Stimulated activated naive CD8-positive, alpha-beta T cell treated with anti-CD3 and anti-CD28 coated beads, Interleukin-15, Interleukin-2, amounts not matched to agents 100 ng/mL and 50 ng/mL, for 24 hours (primary cell): ENCODE measurements around the gene CIB2.
A peak's percentile ranks its signal among the peaks of the same experiment; 100 is the strongest.

Experiments used
- H3K27ac Mint-ChIP-seq: one replicate; pipeline ENCODE4 v1.8.0; 2021; ENCODE audit warnings: mild to moderate bottlenecking, mixed read lengths
- H3K27me3 Mint-ChIP-seq: one replicate; pipeline ENCODE4 v1.8.0; 2021; ENCODE audit warnings: mixed read lengths
- H3K36me3 Mint-ChIP-seq: one replicate; pipeline ENCODE4 v1.8.0; 2021; ENCODE audit warnings: low read depth, mixed read lengths
- H3K4me1 Mint-ChIP-seq: one replicate; pipeline ENCODE4 v1.8.0; 2021; ENCODE audit warnings: low read depth, mixed read lengths
- H3K4me3 Mint-ChIP-seq: one replicate; pipeline ENCODE4 v1.8.0; 2021; ENCODE audit warnings: mild to moderate bottlenecking, mixed read lengths
- H3K9me3 Mint-ChIP-seq: one replicate; pipeline ENCODE4 v1.8.0; 2021; ENCODE audit warnings: mixed read lengths

CIB2 gene

GRCh38 chr15:78073046-78073787 lies 58.0 kb downstream of the CIB2 start:
- peaks cover 50% of the 10 kb centered on the region for H3K4me1 Mint-ChIP-seq
- peak overlapping the region; percentile 6 for H3K4me3 Mint-ChIP-seq
- peaks cover 4% of the 10 kb centered on the region for H3K36me3 Mint-ChIP-seq
- no peaks in the 10 kb centered on the region for H3K9me3 Mint-ChIP-seq
- no peaks in the 10 kb centered on the region for H3K27me3 Mint-ChIP-seq
- H3K27ac Mint-ChIP-seq = peak overlapping the region; percentile 58

GRCh38 chr15:78072080-78072892 lies 59.0 kb downstream of the CIB2 start:
- Mint-ChIP-seq H3K4me3 (peak overlapping the region; percentile 6), H3K9me3 (no peaks in the 10 kb centered on the region), H3K4me1 (peaks cover 46% of the 10 kb centered on the region), H3K27me3 (no peaks in the 10 kb centered on the region), H3K36me3 (peaks cover 4% of the 10 kb centered on the region), H3K27ac (peak overlapping the region; percentile 58)

GRCh38 chr15:78071383-78071782 lies 59.9 kb downstream of the CIB2 start:
- H3K27ac Mint-ChIP-seq = no peak overlapping the region
- H3K36me3 Mint-ChIP-seq = peaks cover 4% of the 10 kb centered on the region
- no peaks in the 10 kb centered on the region for H3K9me3 Mint-ChIP-seq
- H3K4me1 Mint-ChIP-seq = peaks cover 46% of the 10 kb centered on the region
- no peaks in the 10 kb centered on the region for H3K27me3 Mint-ChIP-seq
- H3K4me3 Mint-ChIP-seq = no peak overlapping the region

GRCh38 chr15:78070049-78070700 lies 61.1 kb downstream of the CIB2 start:
- H3K36me3 Mint-ChIP-seq = peaks cover 8% of the 10 kb centered on the region
- peaks cover 36% of the 10 kb centered on the region for H3K4me1 Mint-ChIP-seq
- H3K4me3 Mint-ChIP-seq = peak overlapping the region; percentile 77
- H3K9me3 Mint-ChIP-seq = no peaks in the 10 kb centered on the region
- H3K27me3 Mint-ChIP-seq = no peaks in the 10 kb centered on the region
- H3K27ac Mint-ChIP-seq = no peak overlapping the region

- H3K27me3 Mint-ChIP-seq = no peaks in the 10 kb centered on the region
- H3K36me3 Mint-ChIP-seq = peaks cover 8% of the 10 kb centered on the region
- H3K4me1 Mint-ChIP-seq = peaks cover 32% of the 10 kb centered on the region
- H3K4me3 Mint-ChIP-seq = peak overlapping the region; percentile 77
- no peaks in the 10 kb centered on the region for H3K9me3 Mint-ChIP-seq
- H3K27ac Mint-ChIP-seq = no peak overlapping the region
These were observed 61.7 kb downstream of the CIB2 start for GRCh38 chr15:78069462-78070029.

- H3K4me1 Mint-ChIP-seq = peaks cover 27% of the 10 kb centered on the region
- peak overlapping the region; percentile 77 for H3K4me3 Mint-ChIP-seq
- H3K36me3 Mint-ChIP-seq = peaks cover 8% of the 10 kb centered on the region
- no peaks in the 10 kb centered on the region for H3K27me3 Mint-ChIP-seq
- H3K27ac Mint-ChIP-seq = no peak overlapping the region
- H3K9me3 Mint-ChIP-seq = no peaks in the 10 kb centered on the region
These were observed 62.2 kb downstream of the CIB2 start for GRCh38 chr15:78069052-78069414.

- H3K4me3 Mint-ChIP-seq = peak overlapping the region; percentile 1
- no peak overlapping the region for H3K27ac Mint-ChIP-seq
- H3K27me3 Mint-ChIP-seq = no peaks in the 10 kb centered on the region
- peaks cover 8% of the 10 kb centered on the region for H3K36me3 Mint-ChIP-seq
- H3K9me3 Mint-ChIP-seq = no peaks in the 10 kb centered on the region
- H3K4me1 Mint-ChIP-seq = peaks cover 16% of the 10 kb centered on the region
These were observed 63.7 kb downstream of the CIB2 start for GRCh38 chr15:78067328-78068228.

- Mint-ChIP-seq H3K4me3 (no peak overlapping the region), H3K27ac (no peak overlapping the region), H3K9me3 (no peaks in the 10 kb centered on the region)
These were observed 65.0 kb downstream of the CIB2 start for GRCh38 chr15:78065973-78066946.

GRCh38 chr15:78065284-78065872 lies 65.9 kb downstream of the CIB2 start:
- Mint-ChIP-seq H3K4me3 (no peak overlapping the region), H3K27ac (no peak overlapping the region), H3K27me3 (no peaks in the 10 kb centered on the region), H3K9me3 (no peaks in the 10 kb centered on the region), H3K4me1 (peaks cover 2% of the 10 kb centered on the region), H3K36me3 (peaks cover 4% of the 10 kb centered on the region)

More at GRCh38 chr15:78065973-78066946, 65.0 kb downstream of the CIB2 start:
- Mint-ChIP-seq H3K4me1 (peaks cover 2% of the 10 kb centered on the region), H3K36me3 (peaks cover 5% of the 10 kb centered on the region), H3K27me3 (no peaks in the 10 kb centered on the region)

GRCh38 chr15:78064544-78064943 lies 66.7 kb downstream of the CIB2 start:
- H3K27me3 Mint-ChIP-seq = no peaks in the 10 kb centered on the region
- peaks cover 11% of the 10 kb centered on the region for H3K4me1 Mint-ChIP-seq
- no peak overlapping the region for H3K4me3 Mint-ChIP-seq
- H3K9me3 Mint-ChIP-seq = no peaks in the 10 kb centered on the region
- H3K36me3 Mint-ChIP-seq = peaks cover 4% of the 10 kb centered on the region
- H3K27ac Mint-ChIP-seq = no peak overlapping the region

GRCh38 chr15:78063970-78064385 lies 67.3 kb downstream of the CIB2 start:
- Mint-ChIP-seq H3K36me3 (peaks cover 4% of the 10 kb centered on the region), H3K27me3 (no peaks in the 10 kb centered on the region), H3K4me1 (peaks cover 16% of the 10 kb centered on the region), H3K4me3 (no peak overlapping the region), H3K9me3 (no peaks in the 10 kb centered on the region), H3K27ac (no peak overlapping the region)

- Mint-ChIP-seq H3K27ac (no peak overlapping the region), H3K4me3 (no peak overlapping the region), H3K27me3 (no peaks in the 10 kb centered on the region), H3K9me3 (no peaks in the 10 kb centered on the region), H3K4me1 (peaks cover 24% of the 10 kb centered on the region), H3K36me3 (peaks cover 4% of the 10 kb centered on the region)
These were observed 68.0 kb downstream of the CIB2 start for GRCh38 chr15:78063217-78063616.

- Mint-ChIP-seq H3K9me3 (no peaks in the 10 kb centered on the region), H3K27ac (peak overlapping the region; percentile 77), H3K4me3 (peak overlapping the region; percentile 78), H3K27me3 (no peaks in the 10 kb centered on the region), H3K4me1 (peaks cover 36% of the 10 kb centered on the region), H3K36me3 (peaks cover 4% of the 10 kb centered on the region)
These were observed 69.2 kb downstream of the CIB2 start for GRCh38 chr15:78061963-78062427.
